GM19328 (cell line): ENCODE data around the gene ATP6V1F.

Experiments
- ATAC-seq: cut with Tn5 transposase; IDR thresholded peaks from one replicate; pipeline ENCODE4 v1.9.1; 2021; ENCODE audit warnings: mild to moderate bottlenecking, moderate library complexity; ENCODE audit not compliant: unreplicated experiment

The ATP6V1F gene

DNA sequence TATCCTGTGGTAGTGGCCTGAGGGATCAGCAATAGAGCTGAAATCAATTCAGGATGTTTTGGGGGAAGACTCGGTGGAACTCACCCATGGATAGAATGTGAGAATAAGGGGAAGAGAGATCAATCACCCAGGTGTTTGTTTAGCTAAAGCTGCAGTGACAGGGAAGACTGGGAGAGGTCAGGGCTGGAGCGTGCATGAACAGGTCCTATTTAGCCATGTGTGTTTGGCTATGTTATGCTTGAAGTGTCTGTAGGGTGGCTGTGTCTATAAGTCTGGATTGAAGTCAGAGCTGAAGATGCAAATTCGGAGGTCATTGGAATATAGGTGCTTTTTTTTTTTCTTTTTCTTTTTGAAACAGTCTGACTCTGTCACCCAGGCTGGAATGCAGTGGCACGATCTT is 4.6 kb downstream of the ATP6V1F start:
- ATAC-seq: no peak

DNA sequence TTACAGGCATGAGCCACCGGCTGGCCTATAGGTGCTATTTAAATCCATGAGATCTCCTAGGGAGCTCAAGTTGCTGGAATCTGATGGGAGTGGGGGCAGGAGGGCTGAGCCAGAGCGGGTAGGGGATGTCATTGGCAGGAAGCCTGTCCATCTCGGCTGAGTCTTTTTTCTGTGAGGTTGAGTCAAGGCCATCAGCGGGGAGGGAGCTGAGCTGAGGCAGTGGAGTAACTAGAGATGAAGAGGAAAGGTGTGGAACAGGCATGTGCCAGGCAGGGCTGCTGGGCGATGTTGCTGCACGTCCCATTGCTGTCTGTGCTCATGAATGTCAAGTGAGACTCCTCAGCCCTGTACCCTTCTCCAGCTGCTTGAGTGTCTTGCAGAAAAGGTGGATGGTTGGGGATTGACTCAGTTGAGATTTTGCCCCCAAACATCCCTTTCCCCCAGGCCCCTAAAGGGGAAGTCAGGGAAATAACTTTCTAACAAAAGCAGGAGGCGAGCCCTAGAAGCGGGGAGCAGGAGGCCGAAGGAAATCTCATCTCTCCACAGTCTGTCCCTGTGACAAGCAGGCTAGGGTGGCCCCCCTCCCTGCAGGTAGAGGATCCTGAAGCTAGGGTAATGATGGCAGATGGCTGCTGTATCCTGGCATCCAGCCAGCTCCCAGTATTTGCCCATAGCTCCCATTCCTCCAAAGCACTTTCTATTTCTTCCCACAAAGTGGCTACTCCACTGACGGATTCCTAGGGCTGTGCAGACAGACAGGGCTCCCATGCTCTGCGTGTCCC is 5.4 kb downstream of the ATP6V1F start:
- no peak for ATAC-seq

GRCh38 chr7:128868624-128869137 is 6.0 kb downstream of the ATP6V1F start:
- no peak for ATAC-seq

GRCh38 chr7:128869138-128869943 is 6.7 kb downstream of the ATP6V1F start:
- ATAC-seq: no peak

DNA sequence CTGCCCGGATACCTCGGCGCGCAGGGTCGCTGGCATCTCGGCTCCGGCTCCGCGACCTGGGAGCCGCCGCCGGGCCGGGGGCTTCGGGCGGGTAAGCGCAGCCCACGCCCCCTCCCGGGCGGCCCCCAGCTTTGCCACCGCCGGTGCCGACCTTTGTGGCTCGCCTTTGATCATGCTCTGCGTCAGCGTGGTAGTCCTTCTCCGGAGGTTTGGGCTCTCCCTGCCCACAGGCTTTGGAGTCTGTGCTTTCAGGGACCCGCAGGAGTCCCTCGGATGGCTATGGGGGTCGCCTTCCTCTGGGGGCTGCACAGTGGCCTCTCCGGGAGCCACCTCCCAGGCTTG is 7.3 kb downstream of the ATP6V1F start:
- ATAC-seq: no peak

- no peak for ATAC-seq
These were observed 8.4 kb downstream of the ATP6V1F start for GRCh38 chr7:128871050-128871449.

DNA sequence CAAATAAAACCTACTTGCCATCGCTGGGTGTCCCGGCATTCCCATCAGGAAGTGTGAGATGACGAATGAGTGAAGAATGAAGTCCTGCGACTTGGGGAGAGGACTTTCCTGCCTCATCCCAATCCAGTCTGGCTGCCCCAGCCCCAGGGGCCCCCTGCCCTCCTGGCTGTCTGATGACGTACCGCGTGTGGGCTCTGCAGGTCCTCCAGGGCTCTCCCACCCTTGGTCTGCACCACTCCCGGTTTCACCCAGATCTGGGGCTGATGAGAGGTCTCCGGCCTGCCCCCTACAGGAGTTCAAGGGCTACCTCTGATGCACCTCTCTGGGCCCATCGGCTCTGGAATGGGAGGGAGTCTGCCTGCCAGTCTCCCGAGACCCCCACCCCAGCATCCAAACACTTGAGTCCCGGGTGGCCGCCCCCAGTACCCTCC is 9.8 kb downstream of the ATP6V1F start:
- ATAC-seq: no peak

- no peak for ATAC-seq
These were observed 10.6 kb downstream of the ATP6V1F start for GRCh38 chr7:128873234-128873633.

DNA sequence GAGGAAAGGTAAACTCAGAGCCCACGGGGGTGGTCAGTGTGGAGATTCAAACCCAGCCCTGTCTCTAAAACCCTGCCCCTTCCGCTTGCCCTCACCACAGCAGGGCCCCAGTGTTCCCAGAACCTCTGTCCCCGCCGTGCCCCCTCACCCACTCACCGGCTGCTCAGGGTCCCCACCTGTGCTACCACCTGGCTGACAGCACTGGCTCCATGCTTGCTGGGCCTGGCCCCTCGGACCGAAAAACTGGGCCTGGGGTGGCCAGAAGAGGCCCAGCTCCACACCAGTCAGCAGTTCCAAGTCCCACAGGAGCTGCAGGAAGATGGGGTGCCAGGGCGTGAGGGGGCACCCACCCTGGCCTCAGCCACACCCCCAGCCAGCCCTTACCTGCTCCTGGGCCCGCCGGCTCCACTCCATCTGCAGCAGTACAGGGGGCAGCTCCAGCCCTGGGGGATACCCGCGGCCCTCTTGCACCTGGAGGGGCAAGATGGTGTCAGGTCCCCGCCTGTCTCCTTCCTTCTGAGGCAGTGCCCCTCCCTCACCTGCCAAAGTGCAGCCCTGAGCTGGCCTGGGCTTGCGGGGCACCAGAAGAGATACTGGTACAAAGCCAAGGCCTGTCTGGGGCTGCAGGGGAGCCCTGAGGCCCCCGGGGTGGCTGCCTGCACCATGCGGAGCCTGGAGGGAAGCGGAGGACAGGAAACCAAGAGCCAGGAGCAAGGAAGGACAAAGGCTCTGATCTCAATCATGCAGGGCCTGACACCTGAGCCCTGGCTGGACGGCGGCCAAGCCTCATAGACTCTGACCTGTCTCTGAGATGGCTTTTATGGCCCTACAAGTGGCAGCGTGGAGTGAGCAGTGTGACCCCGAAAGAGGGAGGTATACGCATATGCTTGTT is 11.7 kb downstream of the ATP6V1F start:
- no peak for ATAC-seq

- ATAC-seq: no peak
These were observed 12.9 kb downstream of the ATP6V1F start for GRCh38 chr7:128875523-128875948.

- no peak for ATAC-seq
These were observed 13.5 kb downstream of the ATP6V1F start for GRCh38 chr7:128876127-128876526.

DNA sequence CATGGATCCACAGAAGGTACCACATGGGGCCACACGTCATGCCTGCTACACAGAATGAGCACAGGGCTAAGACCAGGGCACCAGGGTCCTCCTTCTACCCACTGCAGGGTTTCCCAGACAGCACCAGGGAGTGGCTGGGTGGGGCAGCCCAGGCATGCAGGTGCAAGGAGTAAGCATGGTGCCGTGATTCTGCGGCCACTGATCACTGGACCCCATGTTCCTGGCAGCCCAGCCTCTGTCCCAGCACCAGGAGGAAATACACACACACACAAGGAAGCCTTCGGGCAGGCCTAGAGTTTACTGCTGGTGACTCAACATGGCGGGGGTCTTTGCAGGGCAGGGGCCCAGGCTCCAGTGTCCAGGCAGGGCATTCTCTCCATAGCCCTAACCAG is 13.9 kb downstream of the ATP6V1F start:
- no peak for ATAC-seq

- no peak for ATAC-seq
These were observed 14.5 kb downstream of the ATP6V1F start for GRCh38 chr7:128876978-128877755.

DNA sequence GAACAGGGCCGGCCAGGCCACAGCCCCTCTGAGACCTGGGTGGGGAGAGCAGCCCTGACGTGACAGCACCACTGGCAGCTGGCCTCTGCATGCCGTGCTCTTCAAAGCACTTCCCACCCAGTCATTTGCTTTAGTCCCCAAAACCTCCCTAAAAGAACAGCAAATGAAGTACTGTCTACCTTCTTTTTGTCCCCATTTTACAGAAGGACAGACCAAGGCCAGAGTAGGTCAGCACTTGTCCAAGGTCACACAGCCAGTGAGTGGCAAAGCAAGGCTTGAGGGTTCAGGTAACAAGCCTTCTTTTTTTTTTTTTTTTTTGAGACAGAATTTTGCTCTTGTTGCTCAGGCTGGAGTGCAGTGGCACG is 15.1 kb downstream of the ATP6V1F start:
- no peak for ATAC-seq

DNA sequence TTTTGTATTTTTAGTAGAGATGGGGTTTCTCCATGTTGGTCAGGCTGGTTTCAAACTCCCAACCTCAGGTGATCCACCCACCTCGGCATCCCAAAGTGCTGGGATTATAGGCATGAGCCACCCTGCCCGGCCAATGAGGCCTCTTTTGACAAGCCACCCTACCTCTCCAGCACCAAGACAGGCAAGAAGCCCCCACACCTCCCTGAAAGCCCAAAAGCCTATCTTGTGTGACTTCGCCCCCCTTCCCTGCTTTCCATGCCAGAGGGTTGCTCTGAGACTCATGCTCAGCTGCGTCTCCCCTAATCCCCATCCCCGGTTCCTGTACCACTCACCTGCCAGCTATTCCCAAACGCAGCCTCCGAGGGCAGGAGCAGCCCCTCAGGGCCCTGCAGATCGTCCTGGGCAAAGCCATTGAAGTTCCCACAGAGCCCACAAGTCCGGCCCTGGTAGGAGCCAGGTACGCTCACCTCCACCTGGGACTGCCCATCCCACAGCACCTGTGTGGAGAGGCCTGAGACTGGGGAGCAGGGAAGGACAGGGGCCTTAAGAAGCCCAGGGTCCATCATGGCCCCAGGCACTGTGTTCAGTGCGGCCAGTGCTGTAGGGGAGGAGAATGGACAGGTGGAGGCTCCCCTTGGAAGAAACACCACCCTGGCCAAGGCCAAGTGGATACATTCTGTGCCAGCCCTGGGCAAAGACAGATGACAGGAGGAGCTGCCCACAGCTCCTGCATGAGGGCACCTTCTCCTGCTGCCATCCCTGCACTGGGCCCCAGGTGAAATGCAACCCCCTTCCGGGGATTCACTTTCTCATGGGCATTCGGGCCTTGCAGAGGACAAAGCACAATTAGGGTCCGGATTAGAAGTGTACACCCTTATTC is 15.8 kb downstream of the ATP6V1F start:
- no peak for ATAC-seq

DNA sequence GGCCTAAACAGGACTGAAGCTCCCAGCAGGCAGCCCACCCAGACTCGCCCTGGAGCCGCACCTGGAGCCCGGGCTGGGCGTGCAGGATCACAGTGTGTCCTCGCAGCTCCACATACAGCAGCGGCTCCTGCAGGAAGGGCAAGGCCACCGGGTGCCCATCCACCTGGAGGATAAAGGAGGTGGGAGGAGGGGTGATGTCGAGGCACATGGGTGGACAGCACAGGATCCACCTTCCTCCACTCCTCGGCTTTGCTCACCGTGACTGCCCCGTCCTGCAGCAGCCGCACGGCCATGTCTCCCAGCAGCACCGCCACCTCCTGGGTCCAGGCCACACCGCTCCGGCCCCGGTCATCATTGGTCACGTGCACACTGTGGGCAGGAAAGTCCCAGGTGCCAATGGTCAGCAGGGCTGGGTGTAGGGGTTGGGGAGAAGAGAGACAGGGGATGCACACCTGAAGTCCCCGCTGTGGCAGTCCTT is 16.8 kb downstream of the ATP6V1F start:
- ATAC-seq: no peak

- ATAC-seq: no peak
These were observed 17.5 kb downstream of the ATP6V1F start for GRCh38 chr7:128879939-128880746.

- no peak for ATAC-seq
These were observed 18.3 kb downstream of the ATP6V1F start for GRCh38 chr7:128880791-128881457.
